H1 (cell line): ENCODE measurements around the gene EPHB6. TPM values are rescaled to one million over a fixed set of nuclear protein-coding genes. Genes with fewer than 3 reads are reported as not detected.

Experiments used
- CTCF ChIA-PET: fragments of 300-600 bp; sonication (Branson Sonifier 250); formaldehyde crosslinking; loops from one replicate; lab custom pipeline; 2021; ENCODE audit not compliant: partially characterized antibody; lab: Charles Lee
- POLR2A ChIA-PET: fragments of 300-600 bp; sonication (Branson Sonifier 250); formaldehyde crosslinking; loops from one replicate; lab custom pipeline; 2021; ENCODE audit warnings: inconsistent platforms; ENCODE audit not compliant: partially characterized antibody; lab: Charles Lee
- DNase-seq, 2 experiments: peaks; one replicate each; pipeline versions ENCODE4 v3.0.0 to v3.0.0-alpha.2; 2010 to 2022; ENCODE audit warnings: low spot score in 2 of 2, low read depth in 1 of 2, mixed read lengths in 1 of 2
- FAIRE-seq: peaks from 2 replicates; lab custom pipeline; 2011; peaks lifted over from hg19 to GRCh38; lab: Jason Lieb, UNC
- H2AFZ ChIP-seq: 2 replicates; pipeline ENCODE4 v1.8.1; 2012; ENCODE audit warnings: low read length, inconsistent platforms
- H2AK5ac ChIP-seq: 2 replicates; pipeline ENCODE4 v1.6.1; 2013; ENCODE audit warnings: low read depth, low read length
- H2BK120ac ChIP-seq: replicated peaks from 2 replicates; pipeline ENCODE3; 2013; ENCODE audit warnings: low read depth, low read length, inconsistent platforms
- H2BK12ac ChIP-seq: 2 replicates; pipeline ENCODE4 v1.6.1; 2013; ENCODE audit warnings: low read depth, low read length
- H2BK15ac ChIP-seq: 2 replicates; pipeline ENCODE4 v1.6.1; 2013; ENCODE audit warnings: low read length
- H2BK20ac ChIP-seq: 2 replicates; pipeline ENCODE4 v1.6.1; 2013; ENCODE audit warnings: low read length
- H2BK5ac ChIP-seq: 2 replicates; pipeline ENCODE4 v1.6.1; 2013; ENCODE audit warnings: low read depth, low read length
- H3K14ac ChIP-seq: 2 replicates; pipeline ENCODE4 v1.6.1; 2013; ENCODE audit warnings: inconsistent platforms; ENCODE audit not compliant: insufficient read length
- H3K18ac ChIP-seq: 2 replicates; pipeline ENCODE4 v1.6.1; 2013; ENCODE audit warnings: low read length; ENCODE audit errors: extremely low read depth
- H3K23ac ChIP-seq: 2 replicates; pipeline ENCODE4 v1.6.1; 2013; ENCODE audit warnings: inconsistent platforms; ENCODE audit not compliant: insufficient read length
- H3K23me2 ChIP-seq: 2 replicates; pipeline ENCODE4 v1.6.1; 2013; ENCODE audit warnings: low read depth, low read length
- H3K27ac ChIP-seq: 2 replicates; pipeline ENCODE4 v1.6.1; 2011; ENCODE audit warnings: low read depth, low read length, inconsistent platforms
- H3K27me3 ChIP-seq, 4 experiments: replicated peaks in 1 of 4; 1 replicate in 1 of 4; 2 replicates in 3 of 4; pipeline versions ENCODE4 v1.6.1 to v1.8.1; 2011 to 2013; ENCODE audit warnings: low read length in 3 of 4, mild to moderate bottlenecking in 3 of 4, inconsistent platforms in 2 of 4, mixed read lengths in 2 of 4, moderate library complexity in 1 of 4; ENCODE audit not compliant: control insufficient read depth in 3 of 4, insufficient read depth in 3 of 4; ENCODE audit errors: extremely low read depth in 1 of 4
- H3K36me3 ChIP-seq, 4 experiments: 2 replicates each; pipeline versions ENCODE4 v1.6.1 to v1.8.1; 2011 to 2013; ENCODE audit warnings: mild to moderate bottlenecking in 4 of 4, low read length in 3 of 4, moderate library complexity in 2 of 4, control low read depth in 1 of 4, inconsistent platforms in 1 of 4; ENCODE audit not compliant: insufficient read depth in 4 of 4, control insufficient read depth in 2 of 4
- H3K4ac ChIP-seq: replicated peaks from 2 replicates; pipeline ENCODE3; 2013; ENCODE audit warnings: low read length, low read depth, mixed read lengths, inconsistent platforms; ENCODE audit not compliant: insufficient read length
- H3K4me1 ChIP-seq, 4 experiments: replicated peaks in 1 of 4; 1 replicate in 1 of 4; 2 replicates in 3 of 4; pipeline versions ENCODE4 v1.6.1 to v1.8.1; 2011 to 2013; ENCODE audit warnings: low read length in 3 of 4, inconsistent platforms in 2 of 4, mixed read lengths in 1 of 4; ENCODE audit not compliant: insufficient read depth in 4 of 4, control insufficient read depth in 3 of 4
- H3K4me2 ChIP-seq, 2 experiments: 2 replicates each; pipeline versions ENCODE4 v1.6.1 to v1.8.1; 2011 to 2013; ENCODE audit warnings: low read depth in 2 of 2, low read length in 2 of 2, control low read depth in 1 of 2, inconsistent platforms in 1 of 2, mild to moderate bottlenecking in 1 of 2; ENCODE audit not compliant: insufficient read depth in 1 of 2
- H3K4me3 ChIP-seq, 4 experiments: fragments of 200-600, 300-600 bp in 1 of 4; sonication (generic), shearing (Covaris generic), sonication (Bioruptor Twin) in 1 of 4; 2 replicates each; pipeline versions ENCODE4 v1.5.1 to v1.8.1; 2011 to 2016; ENCODE audit warnings: low read length in 4 of 4, low read depth in 3 of 4, control low read depth in 2 of 4, inconsistent platforms in 2 of 4, mild to moderate bottlenecking in 2 of 4, mixed read lengths in 1 of 4, moderate library complexity in 1 of 4; ENCODE audit not compliant: insufficient read depth in 2 of 4; ENCODE audit errors: extremely low read depth in 1 of 4
- H3K56ac ChIP-seq: replicated peaks from 2 replicates; pipeline ENCODE3; 2013; ENCODE audit warnings: low read depth, mild to moderate bottlenecking, mixed read lengths, low read length, inconsistent platforms; ENCODE audit not compliant: insufficient read length
- H3K79me1 ChIP-seq: 2 replicates; pipeline ENCODE4 v1.6.1; 2013; ENCODE audit warnings: low read depth, low read length, control low read depth
- H3K79me2 ChIP-seq, 2 experiments: 2 replicates each; pipeline versions ENCODE4 v1.6.1 to v1.8.1; 2012 to 2013; ENCODE audit warnings: low read length in 2 of 2, mild to moderate bottlenecking in 2 of 2, inconsistent platforms in 1 of 2; ENCODE audit not compliant: insufficient read depth in 2 of 2, control insufficient read depth in 1 of 2
- H3K9ac ChIP-seq, 4 experiments: replicated peaks in 1 of 4; 1 replicate in 1 of 4; 2 replicates in 3 of 4; pipeline versions ENCODE4 v1.6.1 to v1.8.1; 2011 to 2013; ENCODE audit warnings: low read depth in 3 of 4, low read length in 3 of 4, control low read depth in 2 of 4, mild to moderate bottlenecking in 2 of 4, moderate library complexity in 2 of 4, inconsistent platforms in 1 of 4; ENCODE audit errors: extremely low read depth in 1 of 4
- H3K9me3 ChIP-seq, 2 experiments: 2 replicates each; pipeline versions ENCODE4 v1.6.1 to v1.8.1; 2012 to 2013; ENCODE audit warnings: mild to moderate bottlenecking in 2 of 2, moderate library complexity in 2 of 2, control low read depth in 1 of 2, inconsistent platforms in 1 of 2, low read depth in 1 of 2, low read length in 1 of 2, mixed read lengths in 1 of 2; ENCODE audit not compliant: insufficient read depth in 2 of 2
- H4K20me1 ChIP-seq, 2 experiments: replicated peaks in 1 of 2; 2 replicates each; pipeline versions ENCODE3 to v1.8.1; 2011 to 2013; ENCODE audit warnings: inconsistent platforms in 2 of 2, low read length in 2 of 2, mild to moderate bottlenecking in 1 of 2; ENCODE audit not compliant: insufficient read depth in 2 of 2, control insufficient read depth in 1 of 2
- H4K5ac ChIP-seq: 2 replicates; pipeline ENCODE4 v1.6.1; 2013; ENCODE audit warnings: low read length, low read depth, mixed read lengths, inconsistent platforms; ENCODE audit not compliant: insufficient read length
- H4K8ac ChIP-seq: 2 replicates; pipeline ENCODE4 v1.8.0; 2013; ENCODE audit warnings: mild to moderate bottlenecking, moderate library complexity, low read length, inconsistent platforms; ENCODE audit not compliant: insufficient read depth; ENCODE audit errors: extremely low read depth
- H4K91ac ChIP-seq: replicated peaks from 2 replicates; pipeline ENCODE3; 2013; ENCODE audit warnings: low read length, mixed read lengths, inconsistent platforms; ENCODE audit not compliant: insufficient read length
- CTBP2 ChIP-seq: IDR thresholded peaks from 2 replicates; pipeline ENCODE4 v1.7.0; 2011; ENCODE audit warnings: borderline replicate concordance, mild to moderate bottlenecking, moderate library complexity, mixed read lengths, low read length; ENCODE audit not compliant: insufficient read depth, insufficient read length
- EP300 ChIP-seq, 2 experiments: IDR thresholded peaks; 1 replicate in 1 of 2; 2 replicates in 1 of 2; pipeline ENCODE4 v1.6.1; 2011 to 2012; ENCODE audit warnings: low read depth in 2 of 2, low read length in 2 of 2, mild to moderate bottlenecking in 2 of 2, borderline replicate concordance in 1 of 2, inconsistent platforms in 1 of 2, moderate library complexity in 1 of 2
- GTF2F1 ChIP-seq: IDR thresholded peaks from 2 replicates; pipeline ENCODE4 v1.6.1; 2012; ENCODE audit warnings: low read depth, low read length, improper control_type of control experiment, borderline replicate concordance
- JUN ChIP-seq: IDR thresholded peaks from 2 replicates; pipeline ENCODE4 v1.6.1; 2011; ENCODE audit warnings: low read depth, mild to moderate bottlenecking, improper control_type of control experiment, low read length
- KDM5A ChIP-seq: fragments of 200-600 bp; IDR thresholded peaks from 2 replicates; pipeline ENCODE4 v1.7.1; 2012; ENCODE audit warnings: mild to moderate bottlenecking, low read length, inconsistent platforms, mixed read lengths
- NRF1 ChIP-seq: IDR thresholded peaks from 2 replicates; pipeline ENCODE4 v1.6.1; 2011; ENCODE audit warnings: mild to moderate bottlenecking, low read depth, low read length, improper control_type of control experiment
- POLR2A ChIP-seq, 2 experiments: IDR thresholded peaks; 1 replicate in 1 of 2; 2 replicates in 1 of 2; pipeline ENCODE4 v1.6.1; 2011; ENCODE audit warnings: low read depth in 2 of 2, low read length in 2 of 2, mild to moderate bottlenecking in 2 of 2; ENCODE audit errors: control extremely low read depth in 1 of 2
- POLR2AphosphoS5 ChIP-seq: IDR thresholded peaks from 2 replicates; pipeline ENCODE4 v1.6.1; 2011; ENCODE audit warnings: low read depth, low read length
- RNF2 ChIP-seq: fragments of 200-900, 300-1000 bp; sonication (generic); IDR thresholded peaks from 2 replicates; pipeline ENCODE4 v1.7.1; 2016; ENCODE audit warnings: borderline replicate concordance, low read depth, mild to moderate bottlenecking, antibody characterized with exemption, low read length; ENCODE audit not compliant: poor library complexity, severe bottlenecking; ENCODE audit errors: missing control alignments
- SP2 ChIP-seq: IDR thresholded peaks from 2 replicates; pipeline ENCODE4 v1.6.1; 2012; ENCODE audit warnings: mild to moderate bottlenecking, low read length, inconsistent platforms
- TBP ChIP-seq: IDR thresholded peaks from 2 replicates; pipeline ENCODE4 v1.6.1; 2011; ENCODE audit warnings: low read depth, low read length, improper control_type of control experiment
- WGBS, 2 experiments: shearing (Covaris generic) in 1 of 2; methylation state at CpG; one replicate each; pipeline versions ENCODE4 v1.1.6 to v1.1.7; 2013 to 2015; ENCODE audit warnings: low lambda C conversion rate in 2 of 2, mixed read lengths in 2 of 2, inconsistent platforms in 1 of 2, low coverage in 1 of 2, missing lambda C conversion rate in 1 of 2; ENCODE audit not compliant: insufficient replicate concordance in 2 of 2, insufficient coverage in 1 of 2, insufficient read length in 1 of 2; ENCODE audit errors: extremely low coverage in 1 of 2, missing lambda C conversion rate in 1 of 2; 5-methylcytosine and 5-hydroxymethylcytosine counted together
- polyA plus RNA-seq, 7 experiments: library from polyadenylated mRNA; depleted of rRNA in 3 of 7; stranded (reverse) in 5 of 7; unstranded in 2 of 7; fragments of >200 nt in 5 of 7; fragments of 200-250 nt in 2 of 7; gene quantifications; 1 replicate in 5 of 7; 2 replicates in 1 of 7; 4 replicates in 1 of 7; pipeline versions ENCODE4 v1.2.1 to v1.2.3, GENCODE V29; 2011 to 2013; ENCODE audit warnings: missing spikeins in 2 of 7, mixed read lengths in 2 of 7
- total RNA-seq: library from RNA; stranded (reverse); fragmentation: NEBNext Ultra II Directional; extraction: Animal tissue kit (Norgen Biotek cat#: 25700); gene quantifications from 2 replicates; pipeline ENCODE4 v1.2.1, GENCODE V29; 2021

Gene EPHB6
- total and polyA plus RNA-seq, 2 of the 8 experiments (the other 6 are each of a cell fraction or from before 2014, with no cell fraction given): 19.7 TPM

DNA sequence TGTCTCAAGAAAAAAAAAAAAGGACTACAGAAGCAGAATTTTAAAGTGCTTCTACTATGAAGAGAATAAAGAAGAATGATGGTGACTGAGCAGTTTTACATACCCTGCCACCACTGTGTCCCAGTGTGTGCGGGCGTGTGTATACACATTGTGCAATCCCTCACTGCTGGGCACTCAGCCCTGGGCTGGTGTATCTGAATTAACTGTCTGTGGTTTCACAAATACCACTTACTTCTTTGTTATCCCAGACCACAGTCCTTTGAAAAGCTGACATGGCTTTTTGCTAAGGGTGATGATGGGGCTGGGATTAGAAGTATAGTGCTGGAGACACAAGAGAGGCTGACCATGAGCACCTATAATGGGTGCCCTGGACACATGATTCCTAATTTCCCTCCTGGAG lies 51.8 kb downstream of the EPHB6 start:
- Histone ChIP-seq H3K4ac (no peak overlapping the region), H4K91ac (no peak overlapping the region), H3K79me2 (no peaks in the 10 kb centered on the region), H4K20me1 (no peaks in the 10 kb centered on the region), H3K23me2 (no peaks in the 10 kb centered on the region), H3K14ac (no peak overlapping the region), H3K4me1 (no peaks in the 10 kb centered on the region), H2BK15ac (no peak overlapping the region), H3K23ac (no peak overlapping the region), H2BK12ac (no peak overlapping the region), H2BK5ac (no peak overlapping the region), H2AFZ (no peak overlapping the region), H2BK120ac (no peak overlapping the region), H3K27ac (no peak overlapping the region), H3K79me1 (no peaks in the 10 kb centered on the region), H3K27me3 (no peaks in the 10 kb centered on the region), H2BK20ac (no peak overlapping the region), H4K8ac (no peak overlapping the region), H3K18ac (no peak overlapping the region), H4K5ac (no peak overlapping the region), H3K56ac (no peak overlapping the region), H2AK5ac (no peak overlapping the region), H3K4me3 (no peak overlapping the region), H3K9ac (no peak overlapping the region), H3K36me3 (no peaks in the 10 kb centered on the region), H3K4me2 (no peak overlapping the region), H3K9me3 (peaks cover 26 to 31% of the 10 kb centered on the region in 2 experiments)
- FAIRE-seq (no peak), DNase-seq (no peak)
- whole genome bisulfite sequencing, 2 experiments: 91% methylated on average over 2 of the region's 2 CpGs; no CpG with 5 or more reads in 1 of the 2 experiments
- ChIA-PET POLR2A (interaction anchor here (1.3 kb wide), 1 partner anchor 8 kb away, joined by 4 read pairs; no protein-coding TSS in a partner anchor), CTCF (interaction anchor here (0.7 to 1.4 kb wide), 2 partner anchors 20 to 101 kb away, joined by 3 to 7 read pairs; no protein-coding TSS in a partner anchor)
- no peak for TF ChIP-seq GTF2F1
- no peak for TF ChIP-seq KDM5A
- TF ChIP-seq POLR2AphosphoS5: no peak
- TF ChIP-seq EP300 (IDR thresholded peaks at IDR 0.05; ENCODE audit: borderline replicate concordance in 1 of 2, low read depth in 2 of 2, low read length in 2 of 2): no peak
- no peak for TF ChIP-seq CTBP2
- TF ChIP-seq RNF2: no peak
- TF ChIP-seq JUN: no peak
- no peak for TF ChIP-seq POLR2A (IDR thresholded peaks at IDR 0.05; ENCODE audit: control extremely low read depth in 1 of 2, low read depth in 2 of 2, low read length in 2 of 2)
- TF ChIP-seq SP2: no peak
- no peak for TF ChIP-seq TBP
- no peak for TF ChIP-seq NRF1
